GM23338 (cell line): ENCODE results near the gene BICC1. TPM values are rescaled to one million over a fixed set of nuclear protein-coding genes. Genes with fewer than 3 reads are reported as not detected.

Experiments used
- ATAC-seq: fragments of 200-7000 bp; cut with Tn5 transposase; 3 replicates; pipeline ENCODE4 v1.9.1; 2020
- DNase-seq: peaks from one replicate; pipeline ENCODE4 v3.0.0-alpha.2; 2015; ENCODE audit warnings: low spot score
- H2AFZ ChIP-seq: fragments of 200-600 bp; sonication (generic); 2 replicates; pipeline ENCODE4 v1.8.0; 2016; ENCODE audit warnings: antibody characterized with exemption, mild to moderate bottlenecking, moderate library complexity
- H3F3A ChIP-seq: fragments of 200-600 bp; sonication (generic); replicated peaks from 2 replicates; pipeline ENCODE4 v1.8.0; 2017; ENCODE audit warnings: antibody characterized with exemption, mixed run types, low read depth
- H3K27ac ChIP-seq: fragments of 200-600 bp; sonication (generic); 2 replicates; pipeline ENCODE4 v1.6.1; 2016; ENCODE audit warnings: low read depth
- H3K27me3 ChIP-seq: fragments of 200-600 bp; sonication (generic); 2 replicates; pipeline ENCODE4 v1.8.0; 2016; ENCODE audit warnings: mild to moderate bottlenecking, mixed run types, moderate library complexity; ENCODE audit not compliant: insufficient read depth
- H3K36me3 ChIP-seq: fragments of 200-600 bp; sonication (generic); 2 replicates; pipeline ENCODE4 v1.8.0; 2016; ENCODE audit warnings: mild to moderate bottlenecking; ENCODE audit not compliant: insufficient read depth
- H3K4me1 ChIP-seq: fragments of 200-600 bp; sonication (generic); 2 replicates; pipeline ENCODE4 v1.8.0; 2016; ENCODE audit warnings: mild to moderate bottlenecking, moderate library complexity; ENCODE audit not compliant: insufficient read depth
- H3K4me2 ChIP-seq: fragments of 200-600 bp; sonication (generic); 2 replicates; pipeline ENCODE4 v1.7.1; 2017; ENCODE audit warnings: mixed run types
- H3K4me3 ChIP-seq: fragments of 200-600 bp; sonication (generic); 2 replicates; pipeline ENCODE4 v1.6.1; 2016; ENCODE audit warnings: mixed run types
- H3K79me2 ChIP-seq: fragments of 200-600 bp; sonication (generic); replicated peaks from 2 replicates; pipeline ENCODE4 v1.8.0; 2017; ENCODE audit warnings: mild to moderate bottlenecking; ENCODE audit not compliant: insufficient read depth
- H3K9me2 ChIP-seq: fragments of 200-600 bp; sonication (generic); 2 replicates; pipeline ENCODE4 v1.8.0; 2017; ENCODE audit not compliant: insufficient read depth
- H4K20me1 ChIP-seq: fragments of 200-600 bp; sonication (generic); replicated peaks from 2 replicates; pipeline ENCODE4 v1.8.0; 2017; ENCODE audit warnings: mild to moderate bottlenecking; ENCODE audit not compliant: insufficient read depth
- H3K27ac Mint-ChIP-seq: 2 replicates; pipeline ENCODE4 v1.8.0; 2020; ENCODE audit warnings: inconsistent platforms, mild to moderate bottlenecking, moderate library complexity, mixed read lengths
- H3K27me3 Mint-ChIP-seq: 3 replicates; pipeline ENCODE4 v1.8.0; 2022; ENCODE audit warnings: low read depth, mild to moderate bottlenecking, moderate library complexity, mixed read lengths, inconsistent platforms; ENCODE audit not compliant: insufficient read depth, poor library complexity
- H3K36me3 Mint-ChIP-seq: 3 replicates; pipeline ENCODE4 v1.8.0; 2021; ENCODE audit warnings: low read depth, mild to moderate bottlenecking, inconsistent platforms, moderate library complexity, mixed read lengths
- H3K4me1 Mint-ChIP-seq: 3 replicates; pipeline ENCODE4 v1.8.0; 2020; ENCODE audit warnings: mild to moderate bottlenecking, inconsistent platforms, mixed read lengths
- H3K4me3 Mint-ChIP-seq: 3 replicates; pipeline ENCODE4 v1.8.0; 2021; ENCODE audit warnings: moderate library complexity, mild to moderate bottlenecking, inconsistent platforms, mixed read lengths
- H3K9me3 Mint-ChIP-seq: 3 replicates; pipeline ENCODE4 v1.8.0; 2020; ENCODE audit warnings: moderate library complexity, mild to moderate bottlenecking, inconsistent platforms, mixed read lengths
- CREB1 ChIP-seq: fragments of 250-450 bp; sonication (Bioruptor Pico); IDR thresholded peaks from 2 replicates; pipeline ENCODE4 v1.5.0; 2020; ENCODE audit warnings: low read depth, mild to moderate bottlenecking, moderate library complexity
- EZH2 ChIP-seq: fragments of 200-600 bp; sonication (generic); IDR thresholded peaks from one replicate; pipeline ENCODE4 v1.8.0; 2017; ENCODE audit warnings: antibody characterized with exemption, mild to moderate bottlenecking, low read depth; ENCODE audit not compliant: unreplicated experiment
- EZH2phosphoT487 ChIP-seq: fragments of 200-600 bp; sonication (generic); IDR thresholded peaks from one replicate; pipeline ENCODE4 v1.8.1; 2018; ENCODE audit warnings: antibody characterized with exemption; ENCODE audit not compliant: unreplicated experiment
- JUNB ChIP-seq: IDR thresholded peaks from one replicate; pipeline ENCODE4 v1.6.1; 2016; ENCODE audit warnings: antibody characterized with exemption; ENCODE audit not compliant: unreplicated experiment
- NANOG ChIP-seq: IDR thresholded peaks from 2 replicates; pipeline ENCODE4 v1.6.1; 2016; ENCODE audit warnings: antibody characterized with exemption, borderline replicate concordance
- POLR2AphosphoS5 ChIP-seq: IDR thresholded peaks from 2 replicates; pipeline ENCODE4 v1.6.1; 2016; ENCODE audit warnings: antibody characterized with exemption, low read depth
- STAT1 ChIP-seq: IDR thresholded peaks from one replicate; pipeline ENCODE4 v1.6.1; 2016; ENCODE audit warnings: antibody characterized with exemption; ENCODE audit not compliant: unreplicated experiment
- ZNF114 ChIP-seq: fragments of 250-450 bp; sonication (Bioruptor Pico); IDR thresholded peaks from 2 replicates; pipeline ENCODE4 v1.5.0; 2020; ENCODE audit warnings: mild to moderate bottlenecking, moderate library complexity
- ZNF331 ChIP-seq: fragments of 250-450 bp; sonication (Bioruptor Pico); IDR thresholded peaks from 2 replicates; pipeline ENCODE4 v1.5.0; 2020; ENCODE audit warnings: low read depth, mild to moderate bottlenecking, moderate library complexity
- polyA plus RNA-seq: library from polyadenylated mRNA; unstranded; fragments of >200 nt; fragmentation: Nextera tagmentation; extraction: Ambion mirVana; gene quantifications from 2 replicates; pipeline ENCODE4 v1.2.1, GENCODE V29; 2016
- total RNA-seq: library from RNA; depleted of rRNA; stranded (reverse); fragments of >200 nt; shearing (Covaris generic); gene quantifications from 2 replicates; pipeline ENCODE4 v1.2.3, GENCODE V29; 2014
- TF ChIP-seq, protein P1 (sequence below): fragments of 250-450 bp; sonication (Bioruptor Pico); IDR thresholded peaks from 2 replicates; pipeline ENCODE4 v1.5.0; 2020; ENCODE audit warnings: mild to moderate bottlenecking, moderate library complexity
- TF ChIP-seq, protein P2 (sequence below): IDR thresholded peaks from 2 replicates; pipeline ENCODE4 v1.6.1; 2016; ENCODE audit warnings: antibody characterized with exemption
- TF ChIP-seq, protein P3 (sequence below), 2 experiments: fragments of 200-600 bp in 1 of 2; sonication (generic) in 1 of 2; conservative IDR thresholded peaks; 2 replicates each; pipeline versions ENCODE4 v1.5.1 to v1.6.1; 2016 to 2017; ENCODE audit warnings: antibody characterized with exemption in 2 of 2, low read depth in 2 of 2, mild to moderate bottlenecking in 2 of 2, moderate library complexity in 1 of 2
- TF ChIP-seq, protein P4 (sequence below): IDR thresholded peaks from one replicate; pipeline ENCODE4 v1.6.1; 2018; ENCODE audit warnings: antibody characterized with exemption; ENCODE audit not compliant: unreplicated experiment

BICC1 gene
- total and polyA plus RNA-seq, 2 experiments from 2014 or later = 1.3 to 2.2 TPM

DNA sequence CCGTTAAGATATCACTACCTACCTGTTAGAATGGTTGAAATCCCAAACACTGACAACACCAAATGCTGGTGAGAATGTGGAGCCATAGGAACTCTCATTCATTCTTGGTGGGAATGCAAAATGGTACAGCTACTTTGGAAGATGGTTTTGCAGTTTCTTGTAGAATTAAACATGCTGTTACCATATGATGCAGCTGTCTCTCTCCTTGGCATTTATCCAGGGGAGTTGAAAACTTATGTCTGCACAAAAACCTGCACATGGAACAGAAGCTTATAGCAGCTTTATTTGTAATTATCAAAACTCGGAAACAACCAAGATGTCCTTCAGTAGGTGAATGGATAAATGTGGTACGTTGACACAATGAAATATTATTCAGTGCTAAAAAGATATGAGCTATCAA lies 199.5 kb downstream of the BICC1 start:
- no peaks in the 10 kb centered on the region for H3F3A ChIP-seq
- H3K4me3 ChIP-seq = no peak overlapping the region
- H3K4me3 Mint-ChIP-seq = no peak overlapping the region
- no peak for DNase-seq
- no peaks in the 10 kb centered on the region for H3K79me2 ChIP-seq
- peaks cover 3% of the 10 kb centered on the region; the same call in 1 of the 3 replicates for H3K4me1 Mint-ChIP-seq
- peaks cover 2% of the 10 kb centered on the region for H3K27me3 Mint-ChIP-seq
- no peak overlapping the region for H3K27ac Mint-ChIP-seq
- TF ChIP-seq STAT1 = no peak
- no peak for TF ChIP-seq ZNF331 (CRISPR knock-in tag)
- no peak for TF ChIP-seq CREB1 (CRISPR knock-in tag)
- no peak for TF ChIP-seq EZH2phosphoT487
- TF ChIP-seq NANOG = no peak
- TF ChIP-seq, protein P1, sequence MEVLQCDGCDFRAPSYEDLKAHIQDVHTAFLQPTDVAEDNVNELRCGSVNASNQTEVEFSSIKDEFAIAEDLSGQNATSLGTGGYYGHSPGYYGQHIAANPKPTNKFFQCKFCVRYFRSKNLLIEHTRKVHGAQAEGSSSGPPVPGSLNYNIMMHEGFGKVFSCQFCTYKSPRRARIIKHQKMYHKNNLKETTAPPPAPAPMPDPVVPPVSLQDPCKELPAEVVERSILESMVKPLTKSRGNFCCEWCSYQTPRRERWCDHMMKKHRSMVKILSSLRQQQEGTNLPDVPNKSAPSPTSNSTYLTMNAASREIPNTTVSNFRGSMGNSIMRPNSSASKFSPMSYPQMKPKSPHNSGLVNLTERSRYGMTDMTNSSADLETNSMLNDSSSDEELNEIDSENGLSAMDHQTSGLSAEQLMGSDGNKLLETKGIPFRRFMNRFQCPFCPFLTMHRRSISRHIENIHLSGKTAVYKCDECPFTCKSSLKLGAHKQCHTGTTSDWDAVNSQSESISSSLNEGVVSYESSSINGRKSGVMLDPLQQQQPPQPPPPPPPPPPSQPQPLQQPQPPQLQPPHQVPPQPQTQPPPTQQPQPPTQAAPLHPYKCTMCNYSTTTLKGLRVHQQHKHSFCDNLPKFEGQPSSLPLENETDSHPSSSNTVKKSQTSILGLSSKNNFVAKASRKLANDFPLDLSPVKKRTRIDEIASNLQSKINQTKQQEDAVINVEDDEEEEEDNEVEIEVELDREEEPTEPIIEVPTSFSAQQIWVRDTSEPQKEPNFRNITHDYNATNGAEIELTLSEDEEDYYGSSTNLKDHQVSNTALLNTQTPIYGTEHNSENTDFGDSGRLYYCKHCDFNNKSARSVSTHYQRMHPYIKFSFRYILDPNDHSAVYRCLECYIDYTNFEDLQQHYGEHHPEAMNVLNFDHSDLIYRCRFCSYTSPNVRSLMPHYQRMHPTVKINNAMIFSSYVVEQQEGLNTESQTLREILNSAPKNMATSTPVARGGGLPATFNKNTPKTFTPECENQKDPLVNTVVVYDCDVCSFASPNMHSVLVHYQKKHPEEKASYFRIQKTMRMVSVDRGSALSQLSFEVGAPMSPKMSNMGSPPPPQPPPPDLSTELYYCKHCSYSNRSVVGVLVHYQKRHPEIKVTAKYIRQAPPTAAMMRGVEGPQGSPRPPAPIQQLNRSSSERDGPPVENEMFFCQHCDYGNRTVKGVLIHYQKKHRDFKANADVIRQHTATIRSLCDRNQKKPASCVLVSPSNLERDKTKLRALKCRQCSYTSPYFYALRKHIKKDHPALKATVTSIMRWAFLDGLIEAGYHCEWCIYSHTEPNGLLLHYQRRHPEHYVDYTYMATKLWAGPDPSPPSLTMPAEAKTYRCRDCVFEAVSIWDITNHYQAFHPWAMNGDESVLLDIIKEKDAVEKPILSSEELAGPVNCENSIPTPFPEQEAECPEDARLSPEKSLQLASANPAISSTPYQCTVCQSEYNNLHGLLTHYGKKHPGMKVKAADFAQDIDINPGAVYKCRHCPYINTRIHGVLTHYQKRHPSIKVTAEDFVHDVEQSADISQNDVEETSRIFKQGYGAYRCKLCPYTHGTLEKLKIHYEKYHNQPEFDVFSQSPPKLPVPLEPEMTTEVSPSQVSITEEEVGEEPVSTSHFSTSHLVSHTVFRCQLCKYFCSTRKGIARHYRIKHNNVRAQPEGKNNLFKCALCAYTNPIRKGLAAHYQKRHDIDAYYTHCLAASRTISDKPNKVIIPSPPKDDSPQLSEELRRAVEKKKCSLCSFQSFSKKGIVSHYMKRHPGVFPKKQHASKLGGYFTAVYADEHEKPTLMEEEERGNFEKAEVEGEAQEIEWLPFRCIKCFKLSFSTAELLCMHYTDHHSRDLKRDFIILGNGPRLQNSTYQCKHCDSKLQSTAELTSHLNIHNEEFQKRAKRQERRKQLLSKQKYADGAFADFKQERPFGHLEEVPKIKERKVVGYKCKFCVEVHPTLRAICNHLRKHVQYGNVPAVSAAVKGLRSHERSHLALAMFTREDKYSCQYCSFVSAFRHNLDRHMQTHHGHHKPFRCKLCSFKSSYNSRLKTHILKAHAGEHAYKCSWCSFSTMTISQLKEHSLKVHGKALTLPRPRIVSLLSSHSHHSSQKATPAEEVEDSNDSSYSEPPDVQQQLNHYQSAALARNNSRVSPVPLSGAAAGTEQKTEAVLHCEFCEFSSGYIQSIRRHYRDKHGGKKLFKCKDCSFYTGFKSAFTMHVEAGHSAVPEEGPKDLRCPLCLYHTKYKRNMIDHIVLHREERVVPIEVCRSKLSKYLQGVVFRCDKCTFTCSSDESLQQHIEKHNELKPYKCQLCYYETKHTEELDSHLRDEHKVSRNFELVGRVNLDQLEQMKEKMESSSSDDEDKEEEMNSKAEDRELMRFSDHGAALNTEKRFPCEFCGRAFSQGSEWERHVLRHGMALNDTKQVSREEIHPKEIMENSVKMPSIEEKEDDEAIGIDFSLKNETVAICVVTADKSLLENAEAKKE (CRISPR knock-in tag) = no peak
- TF ChIP-seq EZH2 = no peak
- TF ChIP-seq, protein P2, sequence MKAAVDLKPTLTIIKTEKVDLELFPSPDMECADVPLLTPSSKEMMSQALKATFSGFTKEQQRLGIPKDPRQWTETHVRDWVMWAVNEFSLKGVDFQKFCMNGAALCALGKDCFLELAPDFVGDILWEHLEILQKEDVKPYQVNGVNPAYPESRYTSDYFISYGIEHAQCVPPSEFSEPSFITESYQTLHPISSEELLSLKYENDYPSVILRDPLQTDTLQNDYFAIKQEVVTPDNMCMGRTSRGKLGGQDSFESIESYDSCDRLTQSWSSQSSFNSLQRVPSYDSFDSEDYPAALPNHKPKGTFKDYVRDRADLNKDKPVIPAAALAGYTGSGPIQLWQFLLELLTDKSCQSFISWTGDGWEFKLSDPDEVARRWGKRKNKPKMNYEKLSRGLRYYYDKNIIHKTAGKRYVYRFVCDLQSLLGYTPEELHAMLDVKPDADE = no peak
- TF ChIP-seq, protein P3, sequence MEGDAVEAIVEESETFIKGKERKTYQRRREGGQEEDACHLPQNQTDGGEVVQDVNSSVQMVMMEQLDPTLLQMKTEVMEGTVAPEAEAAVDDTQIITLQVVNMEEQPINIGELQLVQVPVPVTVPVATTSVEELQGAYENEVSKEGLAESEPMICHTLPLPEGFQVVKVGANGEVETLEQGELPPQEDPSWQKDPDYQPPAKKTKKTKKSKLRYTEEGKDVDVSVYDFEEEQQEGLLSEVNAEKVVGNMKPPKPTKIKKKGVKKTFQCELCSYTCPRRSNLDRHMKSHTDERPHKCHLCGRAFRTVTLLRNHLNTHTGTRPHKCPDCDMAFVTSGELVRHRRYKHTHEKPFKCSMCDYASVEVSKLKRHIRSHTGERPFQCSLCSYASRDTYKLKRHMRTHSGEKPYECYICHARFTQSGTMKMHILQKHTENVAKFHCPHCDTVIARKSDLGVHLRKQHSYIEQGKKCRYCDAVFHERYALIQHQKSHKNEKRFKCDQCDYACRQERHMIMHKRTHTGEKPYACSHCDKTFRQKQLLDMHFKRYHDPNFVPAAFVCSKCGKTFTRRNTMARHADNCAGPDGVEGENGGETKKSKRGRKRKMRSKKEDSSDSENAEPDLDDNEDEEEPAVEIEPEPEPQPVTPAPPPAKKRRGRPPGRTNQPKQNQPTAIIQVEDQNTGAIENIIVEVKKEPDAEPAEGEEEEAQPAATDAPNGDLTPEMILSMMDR (conservative IDR thresholded peaks at IDR 0.05; ENCODE audit: low read depth in 2 of 2) = no peak
- TF ChIP-seq POLR2AphosphoS5 = no peak
- TF ChIP-seq ZNF114 = no peak
- TF ChIP-seq JUNB = no peak
- TF ChIP-seq, protein P4, sequence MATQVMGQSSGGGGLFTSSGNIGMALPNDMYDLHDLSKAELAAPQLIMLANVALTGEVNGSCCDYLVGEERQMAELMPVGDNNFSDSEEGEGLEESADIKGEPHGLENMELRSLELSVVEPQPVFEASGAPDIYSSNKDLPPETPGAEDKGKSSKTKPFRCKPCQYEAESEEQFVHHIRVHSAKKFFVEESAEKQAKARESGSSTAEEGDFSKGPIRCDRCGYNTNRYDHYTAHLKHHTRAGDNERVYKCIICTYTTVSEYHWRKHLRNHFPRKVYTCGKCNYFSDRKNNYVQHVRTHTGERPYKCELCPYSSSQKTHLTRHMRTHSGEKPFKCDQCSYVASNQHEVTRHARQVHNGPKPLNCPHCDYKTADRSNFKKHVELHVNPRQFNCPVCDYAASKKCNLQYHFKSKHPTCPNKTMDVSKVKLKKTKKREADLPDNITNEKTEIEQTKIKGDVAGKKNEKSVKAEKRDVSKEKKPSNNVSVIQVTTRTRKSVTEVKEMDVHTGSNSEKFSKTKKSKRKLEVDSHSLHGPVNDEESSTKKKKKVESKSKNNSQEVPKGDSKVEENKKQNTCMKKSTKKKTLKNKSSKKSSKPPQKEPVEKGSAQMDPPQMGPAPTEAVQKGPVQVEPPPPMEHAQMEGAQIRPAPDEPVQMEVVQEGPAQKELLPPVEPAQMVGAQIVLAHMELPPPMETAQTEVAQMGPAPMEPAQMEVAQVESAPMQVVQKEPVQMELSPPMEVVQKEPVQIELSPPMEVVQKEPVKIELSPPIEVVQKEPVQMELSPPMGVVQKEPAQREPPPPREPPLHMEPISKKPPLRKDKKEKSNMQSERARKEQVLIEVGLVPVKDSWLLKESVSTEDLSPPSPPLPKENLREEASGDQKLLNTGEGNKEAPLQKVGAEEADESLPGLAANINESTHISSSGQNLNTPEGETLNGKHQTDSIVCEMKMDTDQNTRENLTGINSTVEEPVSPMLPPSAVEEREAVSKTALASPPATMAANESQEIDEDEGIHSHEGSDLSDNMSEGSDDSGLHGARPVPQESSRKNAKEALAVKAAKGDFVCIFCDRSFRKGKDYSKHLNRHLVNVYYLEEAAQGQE = no peak
- no peak overlapping the region for H2AFZ ChIP-seq
- H3K9me3 Mint-ChIP-seq = peaks cover 2% of the 10 kb centered on the region; the same call in 1 of the 3 replicates
- no peaks in the 10 kb centered on the region for H3K27me3 ChIP-seq
- no peak overlapping the region for H3K27ac ChIP-seq
- H3K4me2 ChIP-seq = no peak overlapping the region
- H3K9me2 ChIP-seq = no peaks in the 10 kb centered on the region
- H3K36me3 Mint-ChIP-seq = no peaks in the 10 kb centered on the region
- no peaks in the 10 kb centered on the region for H3K4me1 ChIP-seq
- no peaks in the 10 kb centered on the region for H3K36me3 ChIP-seq
- no peak for ATAC-seq
- no peaks in the 10 kb centered on the region for H4K20me1 ChIP-seq
